Endothelial cell (in vitro differentiated cells): ENCODE data around the gene DGCR8. TPM values are rescaled to one million over a fixed set of nuclear protein-coding genes. Genes with fewer than 3 reads are reported as not detected.

Source experiments
- DNase-seq: peaks from one replicate; pipeline ENCODE4 v3.0.0; 2021; ENCODE audit warnings: low spot score
- H3K27ac Mint-ChIP-seq: one replicate; pipeline ENCODE4 v1.8.0; 2021; ENCODE audit warnings: mixed read lengths, inconsistent platforms; ENCODE audit not compliant: unreplicated experiment
- H3K27me3 Mint-ChIP-seq: one replicate; pipeline ENCODE4 v1.8.0; 2021; ENCODE audit warnings: mild to moderate bottlenecking, moderate library complexity, mixed read lengths, inconsistent platforms; ENCODE audit not compliant: unreplicated experiment
- H3K36me3 Mint-ChIP-seq: one replicate; pipeline ENCODE4 v1.8.0; 2021; ENCODE audit warnings: mild to moderate bottlenecking, low read depth, mixed read lengths, inconsistent platforms; ENCODE audit not compliant: unreplicated experiment
- H3K4me1 Mint-ChIP-seq: one replicate; pipeline ENCODE4 v1.8.0; 2021; ENCODE audit warnings: mild to moderate bottlenecking, mixed read lengths, inconsistent platforms; ENCODE audit not compliant: unreplicated experiment
- H3K4me3 Mint-ChIP-seq: one replicate; pipeline ENCODE4 v1.8.0; 2021; ENCODE audit warnings: mild to moderate bottlenecking, mixed read lengths, inconsistent platforms; ENCODE audit not compliant: unreplicated experiment
- H3K9me3 Mint-ChIP-seq: one replicate; pipeline ENCODE4 v1.8.0; 2021; ENCODE audit warnings: mixed read lengths, inconsistent platforms; ENCODE audit not compliant: unreplicated experiment
- total RNA-seq: library from RNA; stranded (reverse); fragmentation: NEBNext Ultra II Directional; extraction: Animal tissue kit (Norgen Biotek cat#: 25700); gene quantifications from one replicate; pipeline ENCODE4 v1.2.1, GENCODE V29; 2021; ENCODE audit not compliant: unreplicated experiment
- TF ChIP-seq, protein P1 (sequence below): fragments of 200-600 bp; sonication (generic); IDR thresholded peaks from one replicate; pipeline ENCODE4 v1.5.0; 2021; ENCODE audit warnings: antibody characterized with exemption; ENCODE audit not compliant: unreplicated experiment

Gene DGCR8
- total RNA-seq, 1 donor from 2014 or later, result 46.6 TPM

DNA sequence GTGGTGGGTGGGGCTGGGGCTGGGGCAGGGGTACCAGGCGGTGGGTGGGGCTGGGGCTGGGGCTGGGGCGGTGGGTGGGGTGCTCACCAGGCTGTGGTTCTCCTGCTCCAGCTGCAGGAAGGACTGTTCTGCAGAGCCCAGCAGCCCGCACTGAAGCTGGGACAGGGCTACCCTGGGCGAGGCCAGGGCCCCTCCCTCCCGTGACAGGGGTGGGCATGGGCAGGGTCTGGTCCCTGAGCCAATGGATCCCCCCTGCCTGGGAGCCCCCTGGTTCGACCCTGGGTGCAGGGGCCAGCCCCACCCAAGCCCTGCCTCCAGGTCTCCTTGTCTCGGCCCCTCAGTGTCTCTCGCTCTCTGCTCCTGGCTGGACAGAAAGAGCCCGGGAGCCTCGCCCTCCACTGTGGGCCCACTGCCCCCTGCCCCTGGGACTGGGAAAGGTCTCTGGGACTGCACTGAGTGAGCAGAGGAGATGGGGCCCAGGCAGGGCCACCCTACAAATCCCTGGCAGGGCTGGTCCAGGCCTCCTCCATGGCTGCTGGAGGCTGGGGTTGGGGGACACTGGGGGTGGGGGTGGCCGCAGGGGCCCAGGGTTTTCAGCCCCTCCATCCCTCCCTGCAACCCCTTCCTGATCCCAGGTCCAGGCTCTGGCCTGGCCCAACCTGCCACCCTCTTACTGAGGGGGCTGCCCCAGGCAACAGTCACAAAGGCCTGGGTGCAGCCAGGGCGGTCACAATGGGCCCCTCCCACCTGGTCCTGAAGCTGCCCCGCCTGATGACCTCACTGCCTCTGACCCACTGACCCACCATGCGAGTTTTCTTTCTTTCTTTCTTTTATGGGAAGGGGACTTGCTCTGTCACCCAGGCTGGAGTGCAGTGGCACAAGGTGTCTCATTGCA lies 70.6 kb downstream of the DGCR8 start, which contains the start of gene CCDC188:
TSS of gene CCDC188 (minus strand) at position 675 of the 895 bp plus-strand sequence. CDS start at position 606, 69 bp downstream.
- H3K4me1 Mint-ChIP-seq, result no peaks in the 10 kb centered on the region
- peaks cover 7% of the 10 kb centered on the region for H3K27me3 Mint-ChIP-seq
- TF ChIP-seq, protein P1, sequence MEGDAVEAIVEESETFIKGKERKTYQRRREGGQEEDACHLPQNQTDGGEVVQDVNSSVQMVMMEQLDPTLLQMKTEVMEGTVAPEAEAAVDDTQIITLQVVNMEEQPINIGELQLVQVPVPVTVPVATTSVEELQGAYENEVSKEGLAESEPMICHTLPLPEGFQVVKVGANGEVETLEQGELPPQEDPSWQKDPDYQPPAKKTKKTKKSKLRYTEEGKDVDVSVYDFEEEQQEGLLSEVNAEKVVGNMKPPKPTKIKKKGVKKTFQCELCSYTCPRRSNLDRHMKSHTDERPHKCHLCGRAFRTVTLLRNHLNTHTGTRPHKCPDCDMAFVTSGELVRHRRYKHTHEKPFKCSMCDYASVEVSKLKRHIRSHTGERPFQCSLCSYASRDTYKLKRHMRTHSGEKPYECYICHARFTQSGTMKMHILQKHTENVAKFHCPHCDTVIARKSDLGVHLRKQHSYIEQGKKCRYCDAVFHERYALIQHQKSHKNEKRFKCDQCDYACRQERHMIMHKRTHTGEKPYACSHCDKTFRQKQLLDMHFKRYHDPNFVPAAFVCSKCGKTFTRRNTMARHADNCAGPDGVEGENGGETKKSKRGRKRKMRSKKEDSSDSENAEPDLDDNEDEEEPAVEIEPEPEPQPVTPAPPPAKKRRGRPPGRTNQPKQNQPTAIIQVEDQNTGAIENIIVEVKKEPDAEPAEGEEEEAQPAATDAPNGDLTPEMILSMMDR, result no peak
- DNase-seq, result no peak
- H3K36me3 Mint-ChIP-seq, result no peaks in the 10 kb centered on the region
- H3K4me3 Mint-ChIP-seq, result no peak within 1 kb of the TSS
- no peaks in the 10 kb centered on the region for H3K9me3 Mint-ChIP-seq
- H3K27ac Mint-ChIP-seq, result no peak within 1 kb of the TSS

DNA sequence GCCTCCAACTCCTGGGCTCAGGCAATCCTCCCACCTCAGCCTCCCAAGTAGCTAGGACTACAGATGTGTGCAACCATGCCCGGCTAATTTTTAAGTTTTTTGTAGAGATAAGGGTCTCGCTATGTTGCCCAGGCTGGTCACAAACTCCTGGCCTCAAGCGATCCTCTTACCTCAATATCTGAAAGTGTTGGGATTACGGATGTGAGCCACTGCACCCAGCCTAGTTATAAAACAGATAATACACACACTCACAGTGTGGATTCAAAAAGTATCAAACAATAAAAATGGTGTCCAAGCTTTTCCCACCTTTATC lies 71.2 kb downstream of the DGCR8 start:
- no peaks in the 10 kb centered on the region for H3K9me3 Mint-ChIP-seq
- H3K4me1 Mint-ChIP-seq, result no peaks in the 10 kb centered on the region
- H3K27me3 Mint-ChIP-seq, result peaks cover 7% of the 10 kb centered on the region
- H3K27ac Mint-ChIP-seq, result no peak overlapping the region
- H3K4me3 Mint-ChIP-seq, result no peak overlapping the region
- TF ChIP-seq, protein P1, result no peak
- H3K36me3 Mint-ChIP-seq, result no peaks in the 10 kb centered on the region
- no peak for DNase-seq

- H3K27ac Mint-ChIP-seq, result no peak overlapping the region
- H3K36me3 Mint-ChIP-seq, result no peaks in the 10 kb centered on the region
- peaks cover 7% of the 10 kb centered on the region for H3K27me3 Mint-ChIP-seq
- no peaks in the 10 kb centered on the region for H3K4me1 Mint-ChIP-seq
- no peaks in the 10 kb centered on the region for H3K9me3 Mint-ChIP-seq
- TF ChIP-seq, protein P1, result no peak
- H3K4me3 Mint-ChIP-seq, result no peak overlapping the region
- no peak for DNase-seq
These were observed 72.4 kb downstream of the DGCR8 start for GRCh38 chr22:20152464-20152890.

- TF ChIP-seq, protein P1, result no peak
These were observed 73.9 kb downstream of the DGCR8 start for GRCh38 chr22:20153945-20154344.

DNA sequence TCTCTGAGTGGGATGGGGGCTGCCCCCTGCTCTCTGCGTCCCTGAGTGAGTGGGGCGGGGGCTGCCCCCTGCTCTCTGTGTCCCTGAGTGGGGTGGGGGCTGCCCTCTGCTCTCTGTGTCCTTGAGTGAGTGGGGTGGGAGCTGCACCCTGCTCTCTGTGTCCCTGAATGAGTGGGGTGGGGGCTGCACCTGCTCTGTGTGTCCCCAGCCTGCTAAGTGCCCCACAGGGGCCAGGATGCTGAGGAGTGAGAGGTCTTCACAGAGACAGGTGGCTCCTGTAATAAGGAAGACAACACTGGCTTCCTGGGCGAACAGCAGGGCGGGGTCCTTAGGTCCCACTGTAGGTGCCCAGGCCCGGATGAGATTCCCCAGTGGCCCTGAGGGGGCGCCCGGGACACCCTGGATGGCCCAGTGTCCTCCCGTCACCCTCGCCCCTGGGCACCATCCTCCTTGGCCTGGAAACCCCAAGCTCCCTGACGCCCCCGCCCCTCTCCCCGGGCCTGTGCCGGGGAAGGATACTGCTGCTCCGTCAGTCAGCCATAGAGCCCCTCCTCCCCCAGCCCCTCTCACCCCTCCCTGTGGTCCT lies 74.7 kb downstream of the DGCR8 start:
- Mint-ChIP-seq H3K4me1 (no peaks in the 10 kb centered on the region), H3K36me3 (no peaks in the 10 kb centered on the region), H3K4me3 (no peak overlapping the region), H3K9me3 (no peaks in the 10 kb centered on the region), H3K27me3 (peaks cover 7% of the 10 kb centered on the region), H3K27ac (no peak overlapping the region)
- DNase-seq, result no peak
- TF ChIP-seq, protein P1, result no peak

More at GRCh38 chr22:20153945-20154344, 73.9 kb downstream of the DGCR8 start:
- Mint-ChIP-seq H3K9me3 (no peaks in the 10 kb centered on the region), H3K4me1 (no peaks in the 10 kb centered on the region), H3K36me3 (no peaks in the 10 kb centered on the region), H3K27ac (no peak overlapping the region), H3K27me3 (peaks cover 7% of the 10 kb centered on the region), H3K4me3 (no peak overlapping the region)
- DNase-seq, result no peak
